Testis (tissue), 3 donors: ENCODE measurements around the gene CCL23. TPM values are rescaled to one million over a fixed set of nuclear protein-coding genes. Genes with fewer than 3 reads are reported as not detected.
"Not testable (repeated sequence)": the region's sequence is repeated elsewhere in the genome, so short reads cannot be mapped to it uniquely, and the experiment has no call there.

Source experiments
- DNase-seq: peaks from one replicate; pipeline ENCODE4 v3.0.0-alpha.2; 2019
- H3K27ac ChIP-seq, 2 donors: fragments of 200-600 bp; sonication (generic); one replicate each; pipeline ENCODE4 v1.5.1; 2019
- H3K27me3 ChIP-seq: fragments of 200-600 bp; sonication (generic); one replicate; pipeline ENCODE4 v1.5.1; 2019
- H3K36me3 ChIP-seq: fragments of 200-600 bp; sonication (generic); one replicate; pipeline ENCODE4 v1.5.1; 2017; ENCODE audit warnings: low read depth; ENCODE audit errors: missing control alignments
- H3K4me1 ChIP-seq: fragments of 200-600 bp; sonication (generic); one replicate; pipeline ENCODE4 v1.5.1; 2019
- H3K4me3 ChIP-seq, 2 donors: fragments of 200-600 bp; sonication (generic); one replicate each; pipeline ENCODE4 v1.5.1; 2017 to 2019
- H3K9me3 ChIP-seq: fragments of 200-600 bp; sonication (generic); one replicate; pipeline ENCODE4 v1.5.1; 2017
- CTCF ChIP-seq, 3 experiments: fragments of 450-650 bp in 2 of 3; fragments of 200-600 bp in 1 of 3; sonication (generic) in 1 of 3; IDR thresholded peaks; one replicate each; pipeline ENCODE4 v1.5.1; 2016 to 2019; ENCODE audit warnings: antibody characterized with exemption in 3 of 3, mild to moderate bottlenecking in 2 of 3, moderate library complexity in 1 of 3
- POLR2A ChIP-seq: fragments of 450-650 bp; IDR thresholded peaks from one replicate; pipeline ENCODE4 v1.6.1; 2017; ENCODE audit warnings: antibody characterized with exemption, mild to moderate bottlenecking, moderate library complexity
- WGBS, 2 donors: methylation state at CpG; one replicate each; pipeline ENCODE4 v1.1.5; 2018; 5-methylcytosine and 5-hydroxymethylcytosine counted together
- intact Hi-C: fragments of 100-400 bp; cut with DNase I; formaldehyde crosslinking; loops from one replicate; pipeline ENCODE4 v1.15.1; 2023; ENCODE audit warnings: low total_unique reads
- polyA plus RNA-seq: library from polyadenylated mRNA; stranded (reverse); fragments of 350-450 nt; fragmentation: Illumina TruSeq; extraction: RNeasy Lipid Tissue Mini Kit (QIAGEN cat#74804); gene quantifications from one replicate; pipeline ENCODE4 v1.2.3, GENCODE V29; 2014; ENCODE audit warnings: low read depth, low replicate concordance; ENCODE audit not compliant: insufficient read depth
- total RNA-seq, 2 donors: library from RNA; depleted of rRNA; stranded (reverse); fragments of >200 nt; gene quantifications; one replicate each; pipeline ENCODE4 v1.2.3, GENCODE V29; 2016

The CCL23 gene
- total and polyA plus RNA-seq, 3 donors from 2014 or later, result 1.2 to 1.3 TPM; not detected in 1

- Histone ChIP-seq H3K4me3 (no peak overlapping the region), H3K4me1 (no peaks in the 10 kb centered on the region), H3K27ac (no peak overlapping the region), H3K36me3 (no peaks in the 10 kb centered on the region), H3K9me3 (no peaks in the 10 kb centered on the region), H3K27me3 (no peaks in the 10 kb centered on the region)
- intact Hi-C loops, result no loop called here
- no peak for DNase-seq
- TF ChIP-seq POLR2A, result no peak
- no peak for TF ChIP-seq CTCF (IDR thresholded peaks at IDR 0.05)
- 82 to 84% methylated on average over 6 of the region's 6 CpGs for WGBS, 2 donors
Measured at GRCh38 chr17:36024106-36024869, 6.5 kb upstream of the CCL23 start.

- Histone ChIP-seq H3K4me3 (no peak overlapping the region), H3K27ac (no peak overlapping the region), H3K4me1 (no peaks in the 10 kb centered on the region), H3K9me3 (no peaks in the 10 kb centered on the region), H3K27me3 (no peaks in the 10 kb centered on the region), H3K36me3 (no peaks in the 10 kb centered on the region)
- TF ChIP-seq CTCF (IDR thresholded peaks at IDR 0.05) (no peak), POLR2A (no peak)
- WGBS, 2 donors, result 90 to 92% methylated on average over 2 of the region's 2 CpGs
- intact Hi-C loops, result no loop called here
- no peak for DNase-seq
Measured at GRCh38 chr17:36019423-36019822, 1.7 kb upstream of the CCL23 start.

- H3K36me3 ChIP-seq, result no peaks in the 10 kb centered on the region
- no peaks in the 10 kb centered on the region for H3K9me3 ChIP-seq
- no peak overlapping the region for H3K27ac ChIP-seq
- no peaks in the 10 kb centered on the region for H3K27me3 ChIP-seq
- WGBS, 2 donors, result 90 to 98% methylated on average over 2 of the region's 2 CpGs
- H3K4me3 ChIP-seq, result no peak overlapping the region
- H3K4me1 ChIP-seq, result no peaks in the 10 kb centered on the region
- no peak for TF ChIP-seq CTCF (IDR thresholded peaks at IDR 0.05)
- no peak for TF ChIP-seq POLR2A
- intact Hi-C loops, result no loop called here
- DNase-seq, result no peak
Measured at GRCh38 chr17:36016555-36016954, 1.2 kb downstream of the CCL23 start.

- H3K27ac ChIP-seq, H3K4me3 ChIP-seq, H3K4me1 ChIP-seq, DNase-seq, H3K36me3 ChIP-seq, intact Hi-C loops, H3K27me3 ChIP-seq, H3K9me3 ChIP-seq: not testable (repeated sequence)
- WGBS, 2 donors, result 94 to 95% methylated on average over 4 of the region's 4 CpGs
Measured at GRCh38 chr17:36015895-36016294, 1.9 kb downstream of the CCL23 start.

GRCh38 chr17:36014946-36015345 is 2.8 kb downstream of the CCL23 start:
- Histone ChIP-seq H3K27me3 (no peaks in the 10 kb centered on the region), H3K4me3 (no peak overlapping the region), H3K36me3 (no peaks in the 10 kb centered on the region), H3K27ac (no peak overlapping the region), H3K4me1 (no peaks in the 10 kb centered on the region), H3K9me3 (no peaks in the 10 kb centered on the region)
- DNase-seq, result no peak
- 79 to 88% methylated on average over 5 of the region's 5 CpGs for WGBS, 2 donors
- TF ChIP-seq CTCF (IDR thresholded peaks at IDR 0.05) (no peak), POLR2A (no peak)
- intact Hi-C loops, result no loop called here
